ENCODE results near the gene PVRIG. TPM values are rescaled to one million over a fixed set of nuclear protein-coding genes. Genes with fewer than 3 reads are reported as not detected.
A peak's percentile ranks its signal among the peaks of the same experiment; 100 is the strongest.
"Not testable (repeated sequence)": the region's sequence is repeated elsewhere in the genome, so short reads cannot be mapped to it uniquely, and the experiment has no call there.

Gene PVRIG
- polyA plus RNA-seq, 10 donors, result 2.6 to 11.6 (median 4.7) TPM

DNA sequence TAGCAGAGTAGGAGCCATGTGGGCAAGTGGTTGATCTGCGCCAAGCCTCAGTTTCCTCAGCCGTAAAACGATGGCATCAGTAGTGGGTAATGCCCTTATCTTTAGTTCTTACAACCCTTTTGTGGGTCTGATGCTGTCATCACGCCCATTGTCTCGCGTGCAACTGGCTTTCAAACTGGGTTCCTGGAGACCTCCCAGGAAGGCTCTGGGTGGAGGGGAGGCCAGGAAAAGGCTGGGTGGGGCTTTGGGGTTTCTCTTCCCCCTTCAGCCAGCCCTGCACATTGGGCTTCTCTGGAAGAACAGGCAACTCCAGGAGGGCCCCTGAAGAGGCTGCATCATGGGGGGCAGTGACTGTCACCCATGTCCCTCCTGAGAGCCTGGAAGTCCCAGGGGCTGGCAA is 5.1 kb downstream of the PVRIG start:
- DNase-seq, result not testable (repeated sequence)

- not testable (repeated sequence) for DNase-seq
Measured at GRCh38 chr7:100234660-100235317, 15.0 kb downstream of the PVRIG start.

DNA sequence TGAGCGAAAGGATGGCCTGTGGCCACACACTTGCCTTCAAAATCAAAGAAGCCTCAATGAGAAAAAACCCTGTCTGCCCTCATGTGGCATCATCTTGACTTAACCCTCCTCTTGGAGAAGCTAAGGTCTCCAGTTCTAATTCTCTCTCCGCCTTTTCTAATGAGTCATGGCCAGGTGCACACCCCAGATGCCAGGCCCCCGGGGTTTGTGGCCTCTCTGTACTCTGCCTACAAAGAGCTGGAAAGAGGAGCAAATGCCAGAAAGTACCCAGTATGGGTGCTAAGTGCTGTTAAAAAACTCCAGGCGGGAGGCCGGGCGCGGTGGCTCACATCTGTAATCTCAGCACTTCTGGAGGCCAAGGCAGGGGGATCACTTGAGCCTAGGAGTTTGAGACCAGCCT is 20.2 kb downstream of the PVRIG start:
- not testable (repeated sequence) for DNase-seq

GRCh38 chr7:100243385-100243784 is 23.6 kb downstream of the PVRIG start:
- peak in 2 of 3 donors; percentile 23 to 31 for DNase-seq

- peak in 1 of 3 donors; percentile 5 for DNase-seq
Measured at GRCh38 chr7:100244988-100245605, 25.3 kb downstream of the PVRIG start.

- DNase-seq, result peak in 1 of 3 donors; percentile 40
Measured at GRCh38 chr7:100246121-100246864, 26.5 kb downstream of the PVRIG start.

DNA sequence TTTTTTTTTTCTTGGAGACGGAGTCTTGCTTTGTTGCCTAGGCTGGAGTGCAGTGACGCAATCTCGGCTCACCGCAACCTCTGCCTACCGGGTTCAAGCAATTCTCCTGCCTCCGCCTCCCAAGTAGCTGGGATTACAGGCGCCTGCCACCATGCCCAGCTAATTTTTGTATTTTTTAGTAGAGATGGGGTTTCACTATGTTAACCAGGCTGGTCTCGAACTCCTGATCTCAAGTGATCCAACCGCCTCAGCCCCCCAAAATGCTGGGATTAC is 27.1 kb downstream of the PVRIG start:
- DNase-seq, result not testable (repeated sequence)

DNA sequence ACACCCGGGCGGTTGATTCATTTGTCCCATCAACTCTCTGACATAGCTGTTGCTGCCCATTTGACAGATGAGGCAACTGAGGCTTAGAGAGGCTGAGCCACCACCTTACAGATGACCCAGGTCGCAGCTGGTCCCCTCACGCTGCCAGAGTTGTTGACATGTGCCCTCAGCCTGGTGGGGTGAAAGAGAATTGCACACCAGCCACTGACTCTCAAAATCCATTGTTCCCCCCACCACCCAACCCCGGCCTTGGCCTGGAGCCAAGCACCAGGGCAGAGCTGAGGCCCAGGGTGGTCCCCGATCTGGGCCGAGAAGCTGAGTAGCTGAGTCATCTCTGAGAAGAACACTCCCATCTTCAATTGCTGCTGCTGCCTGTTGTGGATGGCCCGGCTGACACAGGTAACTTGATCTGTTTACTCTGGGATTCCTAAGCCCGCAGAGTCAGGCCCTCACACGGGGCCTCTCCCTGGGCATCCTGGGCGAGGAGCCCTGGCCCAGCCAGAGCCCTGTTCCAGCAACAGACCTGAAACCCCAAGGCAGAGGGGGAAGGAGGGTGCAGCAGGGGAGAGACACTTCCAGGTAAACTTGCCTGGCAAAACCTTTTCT is 27.5 kb downstream of the PVRIG start:
- DNase-seq, result peak in 2 of 3 donors; percentile 33 to 66

- DNase-seq, result no peak
Measured at GRCh38 chr7:100248483-100248882, 28.7 kb downstream of the PVRIG start.

DNA sequence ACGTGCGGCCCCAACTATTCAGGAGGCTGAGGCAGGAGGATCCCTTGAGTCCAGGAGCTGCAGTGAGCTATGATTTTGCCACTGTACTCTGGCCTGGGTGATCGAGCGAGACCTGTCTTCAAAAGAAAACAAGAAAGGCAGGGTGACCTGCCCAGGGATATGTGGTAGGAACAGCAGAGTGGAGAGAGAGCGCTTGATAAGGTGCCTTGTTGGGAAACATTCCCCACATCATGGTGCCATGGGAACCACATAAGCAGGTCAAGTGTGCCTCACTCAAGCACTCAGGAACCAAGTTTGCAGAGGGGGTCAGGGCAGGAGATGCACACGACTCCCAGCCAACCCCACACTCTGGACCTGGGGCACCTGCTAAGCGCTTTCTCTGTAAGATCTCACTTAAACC is 37.3 kb downstream of the PVRIG start:
- no peak for DNase-seq

DNA sequence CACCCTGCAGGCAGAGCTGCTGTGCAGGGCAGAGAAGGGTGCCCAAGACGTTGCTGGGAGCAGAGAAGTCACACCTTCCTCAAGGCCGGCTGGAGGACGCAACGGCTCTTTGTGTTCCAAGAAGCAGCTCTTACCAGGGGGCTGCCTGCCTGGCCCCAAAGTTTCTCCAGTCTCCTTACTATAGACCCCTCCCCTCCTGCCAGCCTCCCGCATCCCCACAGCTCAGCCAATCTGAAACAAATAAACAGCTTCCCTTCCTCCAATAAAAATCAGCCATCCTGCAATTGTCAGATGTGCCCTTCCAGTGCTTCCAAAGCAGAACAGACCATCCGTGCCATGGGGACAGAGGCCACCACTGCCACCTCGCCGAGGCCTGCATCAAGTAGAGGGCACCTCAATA is 40.2 kb downstream of the PVRIG start:
- DNase-seq, result not testable (repeated sequence)

GRCh38 chr7:100262896-100263295 is 43.1 kb downstream of the PVRIG start:
- not testable (repeated sequence) for DNase-seq

- not testable (repeated sequence) for DNase-seq
Measured at GRCh38 chr7:100264223-100264622, 44.5 kb downstream of the PVRIG start.

GRCh38 chr7:100264669-100265165 is 45.0 kb downstream of the PVRIG start:
- DNase-seq, result not testable (repeated sequence)

- DNase-seq, result not testable (repeated sequence)
Measured at GRCh38 chr7:100265851-100266250, 46.1 kb downstream of the PVRIG start.

- no peak for DNase-seq
Measured at GRCh38 chr7:100266576-100267354, 47.0 kb downstream of the PVRIG start.

DNA sequence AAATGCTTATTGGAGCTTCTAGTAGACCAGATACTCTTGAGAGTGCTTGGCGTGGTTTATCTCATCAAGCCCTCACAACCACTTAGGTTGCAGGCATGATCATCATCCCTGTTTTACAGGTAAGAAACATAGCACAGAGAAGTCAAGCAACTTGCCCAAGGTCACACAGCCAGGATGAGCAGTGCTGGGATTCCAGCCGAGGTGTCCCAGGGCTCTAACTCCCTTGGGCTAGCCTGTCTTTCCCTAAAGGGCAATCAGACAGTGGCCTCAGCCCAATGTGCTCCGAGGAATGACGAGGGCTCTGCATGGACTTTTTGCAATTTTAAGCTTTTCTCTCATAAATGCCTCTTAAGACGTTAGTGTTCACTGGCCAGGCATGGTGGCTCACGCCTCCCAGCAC is 47.9 kb downstream of the PVRIG start:
- DNase-seq, result no peak

DNA sequence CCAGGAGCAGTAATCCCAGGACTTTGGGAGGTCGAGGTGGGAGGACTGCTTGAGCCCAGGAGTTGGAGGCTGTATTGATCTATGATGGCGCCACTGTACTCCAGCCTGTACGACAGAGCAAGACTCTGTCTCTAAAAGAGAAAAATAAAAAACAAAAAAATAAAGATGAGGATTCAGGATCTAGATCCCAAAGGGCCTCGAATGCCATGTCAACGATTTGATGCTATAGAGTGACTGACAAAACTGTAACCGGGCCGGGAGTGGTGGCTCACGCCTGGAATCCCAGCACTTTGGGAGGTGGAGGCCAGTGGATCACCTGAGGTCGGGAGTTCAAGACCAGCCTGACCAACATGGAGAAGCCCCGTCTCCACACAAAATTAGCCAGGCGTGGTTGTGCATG is 49.1 kb downstream of the PVRIG start:
- DNase-seq, result not testable (repeated sequence)

- not testable (repeated sequence) for DNase-seq
Measured at GRCh38 chr7:100269306-100270045, 49.7 kb downstream of the PVRIG start.

GRCh38 chr7:100270046-100270918 is 50.5 kb downstream of the PVRIG start:
- peak in 1 of 3 donors; percentile 24 for DNase-seq
